Psoas muscle (tissue), 8 donors: ENCODE data around the gene SH3BGRL3. TPM values are rescaled to one million over a fixed set of nuclear protein-coding genes. Genes with fewer than 3 reads are reported as not detected.

Experiments used
- ATAC-seq, 4 donors: fragments of 200-7000 bp; cut with Tn5 transposase; one replicate each; pipeline ENCODE4 v1.9.1; 2020; ENCODE audit warnings: moderate library complexity in 3 of 4, mild to moderate bottlenecking in 2 of 4
- DNase-seq, 2 donors: peaks; one replicate each; pipeline ENCODE4 v3.0.0-alpha.2; 2020
- H3K27ac ChIP-seq: fragments of 200-600 bp; one replicate; pipeline ENCODE4 v1.8.0; 2022
- H3K27me3 ChIP-seq, 3 donors: fragments of 200-600 bp in 1 of 3; one replicate each; pipeline versions ENCODE4 v1.6.1 to v1.8.0; 2013 to 2022; ENCODE audit warnings: low read length in 2 of 3, mild to moderate bottlenecking in 2 of 3, moderate library complexity in 1 of 3; ENCODE audit not compliant: insufficient read depth in 3 of 3
- H3K36me3 ChIP-seq, 2 donors: fragments of 200-600 bp in 1 of 2; one replicate each; pipeline versions ENCODE4 v1.6.1 to v1.8.0; 2013 to 2022; ENCODE audit warnings: low read depth in 1 of 2, mild to moderate bottlenecking in 1 of 2, moderate library complexity in 1 of 2; ENCODE audit not compliant: insufficient read depth in 1 of 2
- H3K4me1 ChIP-seq: fragments of 200-600 bp; one replicate; pipeline ENCODE4 v1.8.0; 2022
- H3K4me3 ChIP-seq: fragments of 200-600 bp; one replicate; pipeline ENCODE4 v1.8.0; 2022; ENCODE audit warnings: mild to moderate bottlenecking
- H3K9me3 ChIP-seq: fragments of 200-600 bp; one replicate; pipeline ENCODE4 v1.8.0; 2022
- CTCF ChIP-seq: fragments of 200-600 bp; IDR thresholded peaks from one replicate; pipeline ENCODE4 v1.8.0; 2022; ENCODE audit warnings: antibody characterized with exemption
- WGBS, 3 donors: extraction: QIAGEN DNeasy Blood & Tissue Kit; methylation state at CpG; one replicate each; pipeline versions ENCODE4 v1.1.6 to v1.1.7; 2013; 5-methylcytosine and 5-hydroxymethylcytosine counted together
- intact Hi-C, 2 donors: fragments of 100-400 bp; cut with DNase I; formaldehyde crosslinking; loops; one replicate each; pipeline versions ENCODE4 v1.11.0 to v1.14.2; 2022
- polyA plus RNA-seq, 3 donors: library from polyadenylated mRNA; stranded (reverse); fragments of 200-250 nt; gene quantifications; one replicate each; pipeline ENCODE4 v1.2.3, GENCODE V29; 2013
- total RNA-seq, 4 donors: library from RNA; stranded (reverse); fragmentation: NEBNext Ultra II Directional in 2 of 4; extraction: Animal tissue kit (Norgen Biotek cat#: 25700) in 2 of 4; gene quantifications; one replicate each; pipeline versions ENCODE4 v1.2.1 to v1.2.4, GENCODE V29; 2021 to 2023
- donor health status: healthy with polysubstance abuse.
- donor health status: DM: no; HTN: no; CAD: no; lungs with moderate emphysema.
- donor health status: Bipolar disorder and iron deficiency.
- donor health status: healthy.
- donor health status: DM: yes; HTN: yes; CAD: no.
- donor health status: DM: no; HTN: no; CAD: no.
- donor health status: DM: no; HTN: no; CAD: no.
- donor health status: DM: yes; HTN: yes; CAD: no.

SH3BGRL3 gene
- total and polyA plus RNA-seq, 7 donors, result 10.9 to 78.1 (median 22.2) TPM

GRCh38 chr1:26257222-26257621, 22.7 kb upstream of the SH3BGRL3 start:
- H3K36me3 ChIP-seq, result peaks cover 8 to 57% of the 10 kb centered on the region in 2 donors

GRCh38 chr1:26259005-26259404, 20.9 kb upstream of the SH3BGRL3 start:
- Histone ChIP-seq H3K4me1 (peaks cover 30% of the 10 kb centered on the region), H3K36me3 (peaks cover 8 to 75% of the 10 kb centered on the region in 2 donors), H3K27ac (peak overlapping the region; percentile 74), H3K27me3 (no peaks in the 10 kb centered on the region), H3K4me3 (no peak overlapping the region), H3K9me3 (no peaks in the 10 kb centered on the region)
- 88 to 93% (median 93%) methylated on average over 2 of the region's 2 CpGs for WGBS, 3 donors
- TF ChIP-seq CTCF, result no peak
- ATAC-seq, result no peak
- intact Hi-C loops, result loop anchor here in 1 of 2 donors (2.0 kb wide), 1 partner anchor 58 kb away; no protein-coding TSS in a partner anchor
- no peak for DNase-seq

More at GRCh38 chr1:26257222-26257621, 22.7 kb upstream of the SH3BGRL3 start:
- ATAC-seq (peak; percentile 52 to 86 (median 82)), DNase-seq (no peak)
- no peaks in the 10 kb centered on the region for H3K27me3 ChIP-seq
- intact Hi-C loops, result no loop called here
- no peaks in the 10 kb centered on the region for H3K9me3 ChIP-seq
- peaks cover 34% of the 10 kb centered on the region for H3K4me1 ChIP-seq
- peak overlapping the region; percentile 18 for H3K4me3 ChIP-seq
- no peak for TF ChIP-seq CTCF
- WGBS, 3 donors, result 32 to 47% (median 32%) methylated on average over 2 of the region's 2 CpGs
- H3K27ac ChIP-seq, result peak overlapping the region; percentile 74

- TF ChIP-seq CTCF, result no peak
- H3K9me3 ChIP-seq, result no peaks in the 10 kb centered on the region
- peaks cover 10 to 81% of the 10 kb centered on the region in 2 donors for H3K36me3 ChIP-seq
- no peaks in the 10 kb centered on the region for H3K27me3 ChIP-seq
- intact Hi-C loops, result loop anchor here in 1 of 2 donors (2.0 kb wide), 1 partner anchor 59 kb away; no protein-coding TSS in a partner anchor
- 71 to 89% (median 80%) methylated on average over 5 of the region's 5 CpGs for WGBS, 3 donors
- peak overlapping the region; percentile 74 for H3K27ac ChIP-seq
- no peak for ATAC-seq
- peaks cover 27% of the 10 kb centered on the region for H3K4me1 ChIP-seq
- no peak for DNase-seq
- H3K4me3 ChIP-seq, result no peak overlapping the region
These were observed 20.3 kb upstream of the SH3BGRL3 start for GRCh38 chr1:26259578-26259977.

- no peak for TF ChIP-seq CTCF
- ATAC-seq (no peak), DNase-seq (no peak)
- H3K4me1 ChIP-seq, result peaks cover 2% of the 10 kb centered on the region
- no peaks in the 10 kb centered on the region for H3K9me3 ChIP-seq
- no peak overlapping the region for H3K27ac ChIP-seq
- WGBS, 3 donors, result 83 to 89% (median 85%) methylated on average over 5 of the region's 5 CpGs
- peaks cover 12 to 90% of the 10 kb centered on the region in 2 donors for H3K36me3 ChIP-seq
- no peaks in the 10 kb centered on the region for H3K27me3 ChIP-seq
- no peak overlapping the region for H3K4me3 ChIP-seq
- intact Hi-C loops, result no loop called here
These were observed 16.7 kb upstream of the SH3BGRL3 start for GRCh38 chr1:26263212-26263611.

- ATAC-seq, result no peak
- intact Hi-C loops, result no loop called here
- Histone ChIP-seq H3K4me1 (peaks cover 5% of the 10 kb centered on the region), H3K4me3 (no peak overlapping the region), H3K27me3 (no peaks in the 10 kb centered on the region), H3K9me3 (no peaks in the 10 kb centered on the region), H3K27ac (no peak overlapping the region), H3K36me3 (peaks cover 10 to 89% of the 10 kb centered on the region in 2 donors)
- DNase-seq, result no peak
- 92 to 99% (median 94%) methylated on average over 1 of the region's 1 CpG for WGBS, 3 donors
- TF ChIP-seq CTCF, result no peak
These were observed 14.5 kb upstream of the SH3BGRL3 start for GRCh38 chr1:26265405-26265804.
